IMR-90 (cell line): ENCODE results near the gene ABI3BP. TPM values are rescaled to one million over a fixed set of nuclear protein-coding genes. Genes with fewer than 3 reads are reported as not detected.

ENCODE experiments used
- ATAC-seq: fragments of 200-7000 bp; cut with Tn5 transposase; 2 replicates; pipeline ENCODE4 v1.9.1; 2020; ENCODE audit warnings: low read depth, mild to moderate bottlenecking, moderate library complexity
- BruUV-seq: library from RNA; stranded (reverse); fragments of 400-500 nt; replicated peaks from 2 replicates; lab custom pipeline; 2021; lab: Mats Ljungman, UMichigan
- CTCF ChIA-PET: fragments of 300-600 bp; formaldehyde crosslinking; extraction: SDS; loops from one replicate; lab custom pipeline; 2021; ENCODE audit warnings: antibody characterized with exemption; lab: Yijun Ruan, JAX
- POLR2A ChIA-PET: fragments of 300-600 bp; sonication (Branson Sonifier 250); formaldehyde crosslinking; loops from one replicate; lab custom pipeline; 2022; ENCODE audit warnings: antibody characterized with exemption; ENCODE audit not compliant: unreplicated experiment; lab: Charles Lee
- DNase-seq: peaks from one replicate; pipeline ENCODE4 v3.0.0; 2013
- H2AFZ ChIP-seq: replicated peaks from 2 replicates; pipeline ENCODE3; 2013; ENCODE audit warnings: low read length, mild to moderate bottlenecking; ENCODE audit not compliant: poor library complexity
- H2AK5ac ChIP-seq: 2 replicates; pipeline ENCODE4 v1.6.1; 2013; ENCODE audit warnings: low read depth, low read length, inconsistent platforms
- H2AK9ac ChIP-seq: replicated peaks from 2 replicates; pipeline ENCODE3; 2013; ENCODE audit warnings: mild to moderate bottlenecking, low read depth, low read length, moderate library complexity; ENCODE audit not compliant: poor library complexity
- H2BK120ac ChIP-seq: 2 replicates; pipeline ENCODE4 v1.6.1; 2013; ENCODE audit warnings: low read depth, low read length, inconsistent platforms
- H2BK15ac ChIP-seq: 3 replicates; pipeline ENCODE4 v1.6.1; 2013; ENCODE audit warnings: low read depth, low read length, inconsistent platforms
- H2BK20ac ChIP-seq: 2 replicates; pipeline ENCODE4 v1.6.1; 2013; ENCODE audit warnings: low read depth, mild to moderate bottlenecking, inconsistent platforms, low read length, moderate library complexity
- H2BK5ac ChIP-seq: 2 replicates; pipeline ENCODE4 v1.6.1; 2013; ENCODE audit warnings: mild to moderate bottlenecking, low read depth, low read length, inconsistent platforms; ENCODE audit not compliant: poor library complexity, severe bottlenecking
- H3K14ac ChIP-seq: replicated peaks from 2 replicates; pipeline ENCODE4 v1.6.1; 2013; ENCODE audit warnings: low read depth, low read length, inconsistent platforms
- H3K18ac ChIP-seq: 2 replicates; pipeline ENCODE4 v1.6.1; 2013; ENCODE audit warnings: low read depth, low read length, control low read depth
- H3K23ac ChIP-seq: 2 replicates; pipeline ENCODE4 v1.6.1; 2013; ENCODE audit warnings: low read depth, low read length, inconsistent platforms
- H3K27ac ChIP-seq: 2 replicates; pipeline ENCODE4 v1.5.1; 2013; ENCODE audit warnings: mild to moderate bottlenecking, control low read depth, low read length; ENCODE audit not compliant: insufficient read depth
- H3K27me3 ChIP-seq: 2 replicates; pipeline ENCODE4 v1.6.1; 2013; ENCODE audit warnings: low read length; ENCODE audit not compliant: control insufficient read depth, insufficient read depth
- H3K36me3 ChIP-seq: 2 replicates; pipeline ENCODE4 v1.6.1; 2013; ENCODE audit warnings: low read length, mixed read lengths; ENCODE audit not compliant: control insufficient read depth, insufficient read depth
- H3K4ac ChIP-seq: 2 replicates; pipeline ENCODE4 v1.6.1; 2013; ENCODE audit warnings: low read depth, low read length, inconsistent platforms
- H3K4me1 ChIP-seq: 2 replicates; pipeline ENCODE4 v1.6.1; 2013; ENCODE audit warnings: low read length, mixed read lengths; ENCODE audit not compliant: control insufficient read depth, insufficient read depth
- H3K4me2 ChIP-seq: 2 replicates; pipeline ENCODE4 v1.6.1; 2013; ENCODE audit warnings: low read depth, mild to moderate bottlenecking, control low read depth, low read length, moderate library complexity
- H3K4me3 ChIP-seq: 2 replicates; pipeline ENCODE4 v1.5.1; 2013; ENCODE audit warnings: low read depth, mild to moderate bottlenecking, control low read depth, low read length, moderate library complexity; ENCODE audit not compliant: insufficient read depth
- H3K56ac ChIP-seq: 2 replicates; pipeline ENCODE4 v1.6.1; 2013; ENCODE audit warnings: low read length, inconsistent platforms; ENCODE audit not compliant: insufficient read depth; ENCODE audit errors: extremely low read depth
- H3K79me1 ChIP-seq, 2 experiments: 2 replicates each; pipeline ENCODE4 v1.6.1; 2013; ENCODE audit warnings: low read length in 2 of 2, inconsistent platforms in 1 of 2, low read depth in 1 of 2
- H3K9ac ChIP-seq: 2 replicates; pipeline ENCODE4 v1.6.1; 2013; ENCODE audit warnings: low read depth, low read length, control low read depth
- H3K9me1 ChIP-seq: 2 replicates; pipeline ENCODE4 v1.6.1; 2013; ENCODE audit warnings: low read length, inconsistent platforms; ENCODE audit not compliant: insufficient read depth
- H3K9me3 ChIP-seq: 2 replicates; pipeline ENCODE4 v1.6.1; 2013; ENCODE audit warnings: low read length; ENCODE audit not compliant: control insufficient read depth, insufficient read depth
- H4K20me1 ChIP-seq: 2 replicates; pipeline ENCODE4 v1.6.1; 2013; ENCODE audit warnings: low read length, inconsistent platforms; ENCODE audit not compliant: insufficient read depth
- H4K5ac ChIP-seq: 2 replicates; pipeline ENCODE4 v1.6.1; 2013; ENCODE audit warnings: mild to moderate bottlenecking, low read depth, low read length, control low read depth
- H4K8ac ChIP-seq, 2 experiments: 2 replicates each; pipeline ENCODE4 v1.6.1; 2013; ENCODE audit warnings: low read depth in 2 of 2, low read length in 2 of 2, control low read depth in 1 of 2, inconsistent platforms in 1 of 2
- H4K91ac ChIP-seq: 2 replicates; pipeline ENCODE4 v1.6.1; 2013; ENCODE audit warnings: low read depth, low read length, inconsistent platforms; ENCODE audit not compliant: insufficient read depth
- MAFK ChIP-seq: IDR thresholded peaks from 2 replicates; pipeline ENCODE4 v1.6.1; 2012; ENCODE audit warnings: low read depth, low read length, improper control_type of control experiment
- MXI1 ChIP-seq: IDR thresholded peaks from 2 replicates; pipeline ENCODE4 v1.6.1; 2012; ENCODE audit warnings: low read depth, mild to moderate bottlenecking, low read length, moderate library complexity, borderline replicate concordance
- POLR2A ChIP-seq: IDR thresholded peaks from 2 replicates; pipeline ENCODE4 v1.6.1; 2012; ENCODE audit warnings: mild to moderate bottlenecking, low read depth, low read length
- WGBS, 2 experiments: methylation state at CpG; one replicate each; pipeline versions ENCODE4 v1.1.5 to v1.1.7; 2013; ENCODE audit warnings: missing lambda C conversion rate in 2 of 2; ENCODE audit not compliant: insufficient read length in 1 of 2; ENCODE audit errors: extremely low coverage in 2 of 2; 5-methylcytosine and 5-hydroxymethylcytosine counted together
- dilution Hi-C: fragments of 300-500 bp; cut with HindIII; formaldehyde crosslinking; loops from one replicate; pipeline ENCODE4 v1.14.3; 2018; ENCODE audit warnings: low sequenced_read_pairs; ENCODE audit not compliant: unreplicated experiment
- in situ Hi-C: fragments of 300-500 bp; cut with MboI; formaldehyde crosslinking; loops from 3 replicates; pipeline ENCODE4 v1.14.3; 2019; ENCODE audit warnings: low sequenced_read_pairs, inconsistent platforms, mixed read lengths
- intact Hi-C: fragments of 100-400 bp; cut with micrococcal nuclease; formaldehyde crosslinking; loops from 2 replicates; pipeline ENCODE4 v1.10.0; 2022
- polyA plus RNA-seq, 3 experiments: library from polyadenylated mRNA; depleted of rRNA; stranded (reverse); fragments of >200 nt; gene quantifications; 2 replicates each; pipeline ENCODE4 v1.2.3, GENCODE V29; 2012; ENCODE audit warnings: low replicate concordance in 1 of 3
- total RNA-seq: library from RNA; depleted of rRNA; stranded (reverse); fragments of >200 nt; gene quantifications from 2 replicates; pipeline ENCODE4 v1.2.3, GENCODE V29; 2012
- TF ChIP-seq, protein P1 (sequence below): conservative IDR thresholded peaks from 2 replicates; pipeline ENCODE4 v1.5.1; 2012; ENCODE audit warnings: mild to moderate bottlenecking, low read depth, low read length, improper control_type of control experiment

Gene ABI3BP
- total and polyA plus RNA-seq, 2 of the 4 experiments (the other 2 are of a cell fraction): 3.0 to 26.7 TPM

DNA sequence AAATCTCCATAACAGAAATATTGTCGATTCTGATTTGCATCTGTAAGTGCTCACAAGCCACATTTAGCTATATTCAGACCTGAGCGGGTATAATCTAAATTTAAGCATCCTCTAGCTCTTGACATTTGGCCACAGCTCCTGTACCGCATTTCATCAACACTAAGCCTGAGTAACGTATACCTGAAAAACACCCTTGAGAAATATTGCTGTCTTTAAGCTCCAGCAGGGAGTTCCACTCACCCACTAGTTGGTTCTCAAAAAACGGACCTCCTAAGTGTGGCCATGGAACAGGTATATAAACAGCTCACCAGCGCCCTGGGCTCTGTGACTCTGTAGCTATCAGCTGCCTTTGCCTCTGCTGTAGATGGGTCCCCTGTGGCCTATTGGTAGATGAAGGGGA is 80.7 kb downstream of the ABI3BP start:
- no peaks in the 10 kb centered on the region for H3K9me3 ChIP-seq
- intact Hi-C loops (no loop called here), in situ Hi-C loops (no loop called here), dilution Hi-C loops (no loop called here)
- H2BK20ac ChIP-seq: no peak overlapping the region
- H2AFZ ChIP-seq: no peak overlapping the region
- 100% methylated on average over 1 of the region's 6 CpGs; no CpG with 5 or more reads in 1 of the 2 experiments for WGBS, 2 experiments
- H3K4me1 ChIP-seq: no peaks in the 10 kb centered on the region
- H3K4me2 ChIP-seq: no peak overlapping the region
- H4K91ac ChIP-seq: no peak overlapping the region
- H4K20me1 ChIP-seq: no peaks in the 10 kb centered on the region
- TF ChIP-seq POLR2A (no peak), MAFK (no peak), MXI1 (no peak)
- TF ChIP-seq, protein P1, sequence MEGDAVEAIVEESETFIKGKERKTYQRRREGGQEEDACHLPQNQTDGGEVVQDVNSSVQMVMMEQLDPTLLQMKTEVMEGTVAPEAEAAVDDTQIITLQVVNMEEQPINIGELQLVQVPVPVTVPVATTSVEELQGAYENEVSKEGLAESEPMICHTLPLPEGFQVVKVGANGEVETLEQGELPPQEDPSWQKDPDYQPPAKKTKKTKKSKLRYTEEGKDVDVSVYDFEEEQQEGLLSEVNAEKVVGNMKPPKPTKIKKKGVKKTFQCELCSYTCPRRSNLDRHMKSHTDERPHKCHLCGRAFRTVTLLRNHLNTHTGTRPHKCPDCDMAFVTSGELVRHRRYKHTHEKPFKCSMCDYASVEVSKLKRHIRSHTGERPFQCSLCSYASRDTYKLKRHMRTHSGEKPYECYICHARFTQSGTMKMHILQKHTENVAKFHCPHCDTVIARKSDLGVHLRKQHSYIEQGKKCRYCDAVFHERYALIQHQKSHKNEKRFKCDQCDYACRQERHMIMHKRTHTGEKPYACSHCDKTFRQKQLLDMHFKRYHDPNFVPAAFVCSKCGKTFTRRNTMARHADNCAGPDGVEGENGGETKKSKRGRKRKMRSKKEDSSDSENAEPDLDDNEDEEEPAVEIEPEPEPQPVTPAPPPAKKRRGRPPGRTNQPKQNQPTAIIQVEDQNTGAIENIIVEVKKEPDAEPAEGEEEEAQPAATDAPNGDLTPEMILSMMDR: no peak
- no peak overlapping the region for H3K14ac ChIP-seq
- H2BK120ac ChIP-seq: no peak overlapping the region
- H2BK15ac ChIP-seq: no peak overlapping the region
- no peak overlapping the region for H2AK5ac ChIP-seq
- H4K5ac ChIP-seq: no peak overlapping the region
- H3K9ac ChIP-seq: no peak overlapping the region
- ChIA-PET POLR2A (no interaction called here), CTCF (no interaction called here)
- DNase-seq (no peak), ATAC-seq (no peak)
- no peaks in the 10 kb centered on the region for H3K27me3 ChIP-seq
- no TSS peak for BruUV-seq
- no peaks in the 10 kb centered on the region for H3K36me3 ChIP-seq
- H3K23ac ChIP-seq: no peak overlapping the region
- H3K18ac ChIP-seq: no peak overlapping the region
- H2AK9ac ChIP-seq: no peak overlapping the region
- no peak overlapping the region for H4K8ac ChIP-seq
- H2BK5ac ChIP-seq: no peak overlapping the region
- H3K56ac ChIP-seq: no peak overlapping the region
- H3K9me1 ChIP-seq: no peaks in the 10 kb centered on the region
- H3K27ac ChIP-seq: no peak overlapping the region
- H3K4me3 ChIP-seq: no peak overlapping the region
- H3K79me1 ChIP-seq: no peaks in the 10 kb centered on the region
- no peak overlapping the region for H3K4ac ChIP-seq
